HepG2 (cell line): ENCODE data around the gene CELF2. TPM values are rescaled to one million over a fixed set of nuclear protein-coding genes. Genes with fewer than 3 reads are reported as not detected.

Source experiments
- ATAC-seq: fragments of 200-7000 bp; cut with Tn5 transposase; 3 replicates; pipeline ENCODE4 v1.9.1; 2020; ENCODE audit warnings: mild to moderate bottlenecking, moderate library complexity
- BruUV-seq: library from RNA; stranded (reverse); fragments of 400-500 nt; replicated peaks from 2 replicates; lab custom pipeline; 2021; lab: Mats Ljungman, UMichigan
- CTCF ChIA-PET: fragments of 300-600 bp; formaldehyde crosslinking; extraction: SDS; loops from one replicate; lab custom pipeline; 2021; ENCODE audit warnings: low total read pairs, inconsistent platforms, low intra/inter-chr PET ratio; lab: Yijun Ruan, JAX
- POLR2A ChIA-PET: fragments of 350-600 bp; sonication (Branson Sonifier 250); formaldehyde crosslinking; loops from one replicate; lab custom pipeline; 2020; ENCODE audit warnings: antibody characterized with exemption, inconsistent platforms; lab: Yijun Ruan, JAX
- DNase-seq: peaks from one replicate; pipeline ENCODE4 v3.0.0-alpha.2; 2015; ENCODE audit warnings: low spot score
- FAIRE-seq: peaks from 3 replicates; lab custom pipeline; 2011; peaks lifted over from hg19 to GRCh38; lab: Jason Lieb, UNC
- H2AFZ ChIP-seq: one replicate; pipeline ENCODE4 v1.6.1; 2011; ENCODE audit warnings: low read length, inconsistent platforms
- H3K27ac ChIP-seq: fragments of 300-600 bp; 3 replicates; pipeline ENCODE4 v1.8.0; 2011; ENCODE audit warnings: mixed run types, mild to moderate bottlenecking, mixed read lengths, low read length, inconsistent platforms; ENCODE audit not compliant: insufficient read depth; ENCODE audit errors: extremely low read length
- H3K27me3 ChIP-seq, 2 experiments: fragments of 200-600 bp in 1 of 2; 2 replicates in 1 of 2; 3 replicates in 1 of 2; pipeline versions ENCODE4 v1.6.0 to v1.8.0; 2011; ENCODE audit warnings: low read length in 2 of 2, mild to moderate bottlenecking in 2 of 2, moderate library complexity in 2 of 2, inconsistent platforms in 1 of 2; ENCODE audit not compliant: insufficient read depth in 2 of 2, control insufficient read depth in 1 of 2
- H3K36me3 ChIP-seq, 2 experiments: fragments of 200-600 bp in 1 of 2; replicated peaks in 1 of 2; 2 replicates in 1 of 2; 3 replicates in 1 of 2; pipeline versions ENCODE4 v1.5.1 to v1.8.0; 2011; ENCODE audit warnings: low read length in 2 of 2, inconsistent platforms in 1 of 2; ENCODE audit not compliant: insufficient read depth in 2 of 2, control insufficient read depth in 1 of 2
- H3K4me1 ChIP-seq: 2 replicates; pipeline ENCODE4 v1.5.1; 2012; ENCODE audit warnings: low read length, inconsistent platforms; ENCODE audit not compliant: insufficient read depth
- H3K4me2 ChIP-seq: 2 replicates; pipeline ENCODE4 v1.6.0; 2011; ENCODE audit warnings: low read depth, low read length, inconsistent platforms
- H3K4me3 ChIP-seq, 3 experiments: fragments of 200-600 bp in 1 of 3; sonication (generic), shearing (Covaris generic) in 1 of 3; replicated peaks in 1 of 3; 2 replicates each; pipeline ENCODE4 v1.5.1; 2011 to 2016; ENCODE audit warnings: low read length in 3 of 3, inconsistent platforms in 2 of 3, low read depth in 2 of 3, mild to moderate bottlenecking in 2 of 3, control low read depth in 1 of 3, mixed read lengths in 1 of 3; ENCODE audit not compliant: insufficient read depth in 1 of 3
- H3K79me2 ChIP-seq: one replicate; pipeline ENCODE4 v1.6.1; 2011; ENCODE audit warnings: low read length, inconsistent platforms; ENCODE audit not compliant: insufficient read depth
- H3K9ac ChIP-seq: 2 replicates; pipeline ENCODE4 v1.6.0; 2011; ENCODE audit warnings: mild to moderate bottlenecking, low read depth, low read length, inconsistent platforms; ENCODE audit not compliant: insufficient read depth
- H3K9me3 ChIP-seq: 2 replicates; pipeline ENCODE4 v1.5.1; 2012; ENCODE audit warnings: mild to moderate bottlenecking, low read length
- H4K20me1 ChIP-seq: 2 replicates; pipeline ENCODE4 v1.6.0; 2011; ENCODE audit warnings: inconsistent platforms, mild to moderate bottlenecking, low read length, moderate library complexity; ENCODE audit not compliant: insufficient read depth
- DNMT3B ChIP-seq: conservative IDR thresholded peaks from 2 replicates; pipeline ENCODE4 v1.6.1; 2016; ENCODE audit warnings: missing biosample characterization, control low read depth
- GATA4 ChIP-seq: sonication (generic); IDR thresholded peaks from 2 replicates; pipeline ENCODE4 v1.6.1; 2016; ENCODE audit warnings: antibody characterized with exemption, low read depth, borderline replicate concordance
- KAT2B ChIP-seq: fragments of 150-350 bp; IDR thresholded peaks from 2 replicates; pipeline ENCODE4 v1.6.1; 2014; ENCODE audit warnings: low read depth, low read length, borderline replicate concordance
- KMT2B ChIP-seq: IDR thresholded peaks from 2 replicates; pipeline ENCODE4 v1.6.1; 2016; ENCODE audit warnings: missing genetic modification reagents, missing compliant biosample characterization
- NCOA1 ChIP-seq: sonication (generic); formaldehyde crosslinking; IDR thresholded peaks from 2 replicates; pipeline ENCODE4 v1.9.0; 2021; ENCODE audit warnings: missing genetic modification reagents
- TFDP2 ChIP-seq: sonication (generic); formaldehyde crosslinking; IDR thresholded peaks from 2 replicates; pipeline ENCODE4 v1.4.0; 2020; ENCODE audit warnings: missing genetic modification reagents
- ZFP82 ChIP-seq: sonication (generic); formaldehyde crosslinking; IDR thresholded peaks from 2 replicates; pipeline ENCODE4 v1.5.1; 2020; ENCODE audit warnings: mild to moderate bottlenecking, missing genetic modification reagents, borderline replicate concordance
- ZNF232 ChIP-seq: sonication (generic); formaldehyde crosslinking; IDR thresholded peaks from 2 replicates; pipeline ENCODE4 v1.4.0; 2020; ENCODE audit warnings: missing genetic modification reagents, borderline replicate concordance
- ZNF263 ChIP-seq: sonication (generic); formaldehyde crosslinking; IDR thresholded peaks from 2 replicates; pipeline ENCODE4 v1.4.0; 2020; ENCODE audit warnings: missing genetic modification reagents
- ZNF562 ChIP-seq: sonication (generic); formaldehyde crosslinking; IDR thresholded peaks from 2 replicates; pipeline ENCODE4 v1.8.0; 2022; ENCODE audit warnings: missing genetic modification reagents, borderline replicate concordance
- ZNF670 ChIP-seq: sonication (generic); formaldehyde crosslinking; IDR thresholded peaks from 2 replicates; pipeline ENCODE4 v1.8.0; 2022; ENCODE audit warnings: mild to moderate bottlenecking, missing genetic modification reagents, borderline replicate concordance
- ZNF687 ChIP-seq: sonication (generic); formaldehyde crosslinking; IDR thresholded peaks from 2 replicates; pipeline ENCODE4 v1.5.1; 2020; ENCODE audit warnings: mild to moderate bottlenecking, missing genetic modification reagents, moderate library complexity
- WGBS: methylation state at CpG from one replicate; pipeline ENCODE4 v1.1.6; 2017; ENCODE audit warnings: low lambda C conversion rate; 5-methylcytosine and 5-hydroxymethylcytosine counted together
- in situ Hi-C: cut with HindIII; loops from 2 replicates; pipeline ENCODE4 v1.10.0; 2017; ENCODE audit warnings: low pct_unique_long_range_greater_than_20kb; ENCODE audit not compliant: extremely low pct_ligation_motif_present
- intact Hi-C: fragments of 100-400 bp; cut with micrococcal nuclease; formaldehyde crosslinking; loops from one replicate; pipeline ENCODE4 v1.10.0; 2022; ENCODE audit not compliant: unreplicated experiment
- polyA plus RNA-seq, 8 experiments: library from polyadenylated mRNA; depleted of rRNA in 3 of 8; stranded (reverse) in 7 of 8; unstranded in 1 of 8; fragments of >200 nt; fragmentation: Illumina TruSeq in 4 of 8; extraction: Trizol in 4 of 8; gene quantifications; 2 replicates each; pipeline versions ENCODE4 v1.2.1 to v1.2.3, GENCODE V29; 2011 to 2016; ENCODE audit warnings: low read depth in 4 of 8, missing spikeins in 1 of 8, mixed read lengths in 1 of 8; ENCODE audit not compliant: insufficient read depth in 1 of 8
- total RNA-seq, 5 experiments: library from RNA; depleted of rRNA; stranded (reverse); fragments of >200 nt; fragmentation: Illumina TruSeq; extraction: Trizol; gene quantifications; 2 replicates each; pipeline ENCODE4 v1.2.3, GENCODE V29; 2016; ENCODE audit warnings: low read depth in 1 of 5

The CELF2 gene
- total and polyA plus RNA-seq, 2 of the 13 experiments (the other 11 are each of a cell fraction or from before 2014, with no cell fraction given), result not detected

GRCh38 chr10:11010582-11010981 is 7.1 kb upstream of the CELF2 start:
- POLR2A ChIA-PET, result no interaction called here
- Histone ChIP-seq H3K79me2 (no peaks in the 10 kb centered on the region), H3K27ac (no peak overlapping the region), H3K4me2 (no peak overlapping the region), H3K36me3 (no peaks in the 10 kb centered on the region), H3K4me1 (no peaks in the 10 kb centered on the region), H4K20me1 (no peaks in the 10 kb centered on the region), H3K27me3 (peaks cover 1 to 8% of the 10 kb centered on the region in 2 experiments; a peak in 2 of 5 replicates), H3K9me3 (no peaks in the 10 kb centered on the region), H3K4me3 (no peak overlapping the region), H3K9ac (no peak overlapping the region), H2AFZ (no peak overlapping the region)
- DNase-seq (no peak), FAIRE-seq (no peak), ATAC-seq (no peak)
- intact Hi-C loops, result no loop called here
- no TSS peak for BruUV-seq
- no peak for TF ChIP-seq ZFP82
- in situ Hi-C loops, result no loop called here
- WGBS, result 2% methylated on average over 6 of the region's 6 CpGs
- CTCF ChIA-PET, result no interaction called here

- ATAC-seq (no peak), FAIRE-seq (no peak), DNase-seq (no peak)
- no peak overlapping the region for H2AFZ ChIP-seq
- in situ Hi-C loops (no loop called here), intact Hi-C loops (no loop called here)
- no peak overlapping the region for H3K4me2 ChIP-seq
- BruUV-seq, result no TSS peak
- ChIA-PET CTCF (no interaction called here), POLR2A (no interaction called here)
- H3K4me3 ChIP-seq, result no peak overlapping the region
- H3K27ac ChIP-seq, result no peak overlapping the region
- no peaks in the 10 kb centered on the region for H3K4me1 ChIP-seq
- TF ChIP-seq DNMT3B (CRISPR knock-in tag) (no peak), NCOA1 (CRISPR knock-in tag) (no peak), ZNF687 (CRISPR knock-in tag) (no peak), ZNF263 (CRISPR knock-in tag) (no peak), ZNF232 (no peak), GATA4 (no peak), ZNF670 (CRISPR knock-in tag) (no peak), ZNF562 (CRISPR knock-in tag) (no peak), KMT2B (CRISPR knock-in tag) (no peak), KAT2B (no peak), TFDP2 (CRISPR knock-in tag) (no peak)
- peaks cover 0 to 8% of the 10 kb centered on the region in 2 experiments; a peak in 2 of 5 replicates for H3K27me3 ChIP-seq
- H3K9ac ChIP-seq, result no peak overlapping the region
- H3K9me3 ChIP-seq, result no peaks in the 10 kb centered on the region
- 0% methylated on average over 2 of the region's 2 CpGs for WGBS
- no peaks in the 10 kb centered on the region for H3K79me2 ChIP-seq
- H3K36me3 ChIP-seq, result no peaks in the 10 kb centered on the region
- H4K20me1 ChIP-seq, result no peaks in the 10 kb centered on the region
Observed at GRCh38 chr10:11011436-11011835, 6.2 kb upstream of the CELF2 start.
